GM23248 (cell line): ENCODE data around the gene CAMKMT.

Source experiments
- EZH2 ChIP-seq: fragments of 200-600 bp; sonication (generic); IDR thresholded peaks from 2 replicates; pipeline ENCODE4 v1.6.1; 2018; ENCODE audit warnings: antibody characterized with exemption, mild to moderate bottlenecking; ENCODE audit not compliant: insufficient read depth, poor library complexity, severe bottlenecking
- EZH2phosphoT487 ChIP-seq: fragments of 200-600 bp; sonication (generic); IDR thresholded peaks from 2 replicates; pipeline ENCODE4 v1.6.1; 2018; ENCODE audit warnings: antibody characterized with exemption, moderate library complexity, mild to moderate bottlenecking, low read depth; ENCODE audit not compliant: insufficient read depth

- TF ChIP-seq EZH2 (no peak), EZH2phosphoT487 (no peak)
These were observed 188.8 kb downstream of the CAMKMT start for GRCh38 chr2:44550561-44550960.
